ENCODE data around the gene SH2D1A.

GRCh38 chrX:124373348-124373747, 27.0 kb downstream of the SH2D1A start:
- TF ChIP-seq CTCF (IDR thresholded peaks at IDR 0.05; ENCODE audit: insufficient read depth, low read depth, low read length) (no peak), EZH2 (IDR thresholded peaks at IDR 0.05; ENCODE audit: insufficient read depth, low read length) (no peak)

All from astrocyte (in vitro differentiated cells and primary cell).